Measurements from ENCODE around the gene ARHGAP24. TPM values are rescaled to one million over a fixed set of nuclear protein-coding genes. Genes with fewer than 3 reads are reported as not detected.
A peak's percentile ranks its signal among the peaks of the same experiment; 100 is the strongest.

The ARHGAP24 gene
- polyA plus RNA-seq (2013), result 0.90 TPM

GRCh38 chr4:85474818-85475630 lies at the start of gene ARHGAP24:
TSS of gene ARHGAP24 (plus strand) at chr4:85475150.
- Histone ChIP-seq H3K27ac (ENCODE audit: insufficient read depth in 1 of 2, low read depth in 1 of 2, low read length in 2 of 2, poor library complexity in 1 of 2, severe bottlenecking in 2 of 2) (no peak within 1 kb of the TSS), H3K4me3 (ENCODE audit: control insufficient read depth in 1 of 7, extremely low read depth in 1 of 7, insufficient read depth in 4 of 7, low read depth in 2 of 7, low read length in 6 of 7) (peak within 1 kb of the TSS; percentile 37 to 76 (median 67)), H3K36me3 (ENCODE audit: control insufficient read depth in 4 of 4, insufficient read depth in 4 of 4, low read length in 3 of 4) (no peaks in the 10 kb centered on the region), H3K27me3 (replicated peaks in 2 of 5; ENCODE audit: control insufficient read depth in 4 of 5, insufficient read depth in 5 of 5, low read length in 4 of 5) (peaks cover 0 to 31% (median 6%) of the 10 kb centered on the region in 5 experiments), H3K9me3 (ENCODE audit: control extremely low read depth in 1 of 5, control insufficient read depth in 4 of 5, insufficient read depth in 2 of 5, low read depth in 1 of 5, low read length in 4 of 5) (no peaks in the 10 kb centered on the region), H3K4me1 (ENCODE audit: control extremely low read depth in 1 of 4, control insufficient read depth in 4 of 4, insufficient read depth in 4 of 4, low read length in 3 of 4) (peaks cover 0 to 10% (median 6%) of the 10 kb centered on the region in 4 experiments)
- ChIA-PET CTCF (interaction anchor here (1.2 kb wide), 1 partner anchor 9 kb away, joined by 4 read pairs; no protein-coding TSS in a partner anchor), POLR2A (no interaction called here)
- 1% methylated on average over 26 of the region's 41 CpGs for WGBS (ENCODE audit: insufficient coverage)
- DNase-seq, result peak; percentile 44 to 88 (median 73)

- no CpG with 5 or more reads among the region's 3 CpGs for WGBS (ENCODE audit: insufficient coverage)
- no peak overlapping the region for H3K4me3 ChIP-seq (ENCODE audit: control insufficient read depth in 1 of 7, extremely low read depth in 1 of 7, insufficient read depth in 4 of 7, low read depth in 2 of 7, low read length in 6 of 7)
- CTCF ChIA-PET, result no interaction called here
- H3K36me3 ChIP-seq (ENCODE audit: control insufficient read depth in 4 of 4, insufficient read depth in 4 of 4, low read length in 3 of 4), result no peaks in the 10 kb centered on the region
- no peak overlapping the region for H3K27ac ChIP-seq (ENCODE audit: insufficient read depth in 1 of 2, low read depth in 1 of 2, low read length in 2 of 2, poor library complexity in 1 of 2, severe bottlenecking in 2 of 2)
- no peaks in the 10 kb centered on the region for H3K27me3 ChIP-seq (replicated peaks in 2 of 5; ENCODE audit: control insufficient read depth in 4 of 5, insufficient read depth in 5 of 5, low read length in 4 of 5)
- no peaks in the 10 kb centered on the region for H3K9me3 ChIP-seq (ENCODE audit: control extremely low read depth in 1 of 5, control insufficient read depth in 4 of 5, insufficient read depth in 2 of 5, low read depth in 1 of 5, low read length in 4 of 5)
- POLR2A ChIA-PET, result no interaction called here
- DNase-seq, result no peak
- no peaks in the 10 kb centered on the region for H3K4me1 ChIP-seq (ENCODE audit: control extremely low read depth in 1 of 4, control insufficient read depth in 4 of 4, insufficient read depth in 4 of 4, low read length in 3 of 4)
Observed at GRCh38 chr4:85426366-85426765, 48.6 kb upstream of the ARHGAP24 start.

- ChIA-PET CTCF (no interaction called here), POLR2A (no interaction called here)
- no peaks in the 10 kb centered on the region for H3K27me3 ChIP-seq (replicated peaks in 2 of 5; ENCODE audit: control insufficient read depth in 4 of 5, insufficient read depth in 5 of 5, low read length in 4 of 5)
- no peaks in the 10 kb centered on the region for H3K4me1 ChIP-seq (ENCODE audit: control extremely low read depth in 1 of 4, control insufficient read depth in 4 of 4, insufficient read depth in 4 of 4, low read length in 3 of 4)
- no peaks in the 10 kb centered on the region for H3K9me3 ChIP-seq (ENCODE audit: control extremely low read depth in 1 of 5, control insufficient read depth in 4 of 5, insufficient read depth in 2 of 5, low read depth in 1 of 5, low read length in 4 of 5)
- H3K27ac ChIP-seq (ENCODE audit: insufficient read depth in 1 of 2, low read depth in 1 of 2, low read length in 2 of 2, poor library complexity in 1 of 2, severe bottlenecking in 2 of 2), result no peak overlapping the region
- no peak overlapping the region for H3K4me3 ChIP-seq (ENCODE audit: control insufficient read depth in 1 of 7, extremely low read depth in 1 of 7, insufficient read depth in 4 of 7, low read depth in 2 of 7, low read length in 6 of 7)
- WGBS (ENCODE audit: insufficient coverage), result 100% methylated on average over 1 of the region's 1 CpG
- no peaks in the 10 kb centered on the region for H3K36me3 ChIP-seq (ENCODE audit: control insufficient read depth in 4 of 4, insufficient read depth in 4 of 4, low read length in 3 of 4)
- DNase-seq, result no peak
Observed at GRCh38 chr4:85427123-85427522, 47.8 kb upstream of the ARHGAP24 start.

- no peaks in the 10 kb centered on the region for H3K4me1 ChIP-seq (ENCODE audit: control extremely low read depth in 1 of 4, control insufficient read depth in 4 of 4, insufficient read depth in 4 of 4, low read length in 3 of 4)
- WGBS (ENCODE audit: insufficient coverage), result 100% methylated on average over 2 of the region's 3 CpGs
- DNase-seq, result no peak
- no peak overlapping the region for H3K4me3 ChIP-seq (ENCODE audit: control insufficient read depth in 1 of 7, extremely low read depth in 1 of 7, insufficient read depth in 4 of 7, low read depth in 2 of 7, low read length in 6 of 7)
- ChIA-PET CTCF (no interaction called here), POLR2A (no interaction called here)
- H3K27ac ChIP-seq (ENCODE audit: insufficient read depth in 1 of 2, low read depth in 1 of 2, low read length in 2 of 2, poor library complexity in 1 of 2, severe bottlenecking in 2 of 2), result no peak overlapping the region
- H3K9me3 ChIP-seq (ENCODE audit: control extremely low read depth in 1 of 5, control insufficient read depth in 4 of 5, insufficient read depth in 2 of 5, low read depth in 1 of 5, low read length in 4 of 5), result no peaks in the 10 kb centered on the region
- H3K27me3 ChIP-seq (replicated peaks in 2 of 5; ENCODE audit: control insufficient read depth in 4 of 5, insufficient read depth in 5 of 5, low read length in 4 of 5), result peaks cover 0 to 1% (median 0%) of the 10 kb centered on the region in 5 experiments
- no peaks in the 10 kb centered on the region for H3K36me3 ChIP-seq (ENCODE audit: control insufficient read depth in 4 of 4, insufficient read depth in 4 of 4, low read length in 3 of 4)
Observed at GRCh38 chr4:85430226-85430625, 44.7 kb upstream of the ARHGAP24 start.

GRCh38 chr4:85430697-85431096 lies 44.3 kb upstream of the ARHGAP24 start:
- Histone ChIP-seq H3K4me1 (ENCODE audit: control extremely low read depth in 1 of 4, control insufficient read depth in 4 of 4, insufficient read depth in 4 of 4, low read length in 3 of 4) (no peaks in the 10 kb centered on the region), H3K36me3 (ENCODE audit: control insufficient read depth in 4 of 4, insufficient read depth in 4 of 4, low read length in 3 of 4) (no peaks in the 10 kb centered on the region), H3K4me3 (ENCODE audit: control insufficient read depth in 1 of 7, extremely low read depth in 1 of 7, insufficient read depth in 4 of 7, low read depth in 2 of 7, low read length in 6 of 7) (no peak overlapping the region), H3K27ac (ENCODE audit: insufficient read depth in 1 of 2, low read depth in 1 of 2, low read length in 2 of 2, poor library complexity in 1 of 2, severe bottlenecking in 2 of 2) (no peak overlapping the region), H3K9me3 (ENCODE audit: control extremely low read depth in 1 of 5, control insufficient read depth in 4 of 5, insufficient read depth in 2 of 5, low read depth in 1 of 5, low read length in 4 of 5) (no peaks in the 10 kb centered on the region), H3K27me3 (replicated peaks in 2 of 5; ENCODE audit: control insufficient read depth in 4 of 5, insufficient read depth in 5 of 5, low read length in 4 of 5) (peaks cover 0 to 1% (median 0%) of the 10 kb centered on the region in 5 experiments)
- ChIA-PET CTCF (no interaction called here), POLR2A (no interaction called here)
- no peak for DNase-seq
- 85% methylated on average over 3 of the region's 5 CpGs for WGBS (ENCODE audit: insufficient coverage)

- Histone ChIP-seq H3K27me3 (replicated peaks in 2 of 5; ENCODE audit: control insufficient read depth in 4 of 5, insufficient read depth in 5 of 5, low read length in 4 of 5) (peaks cover 0 to 1% (median 0%) of the 10 kb centered on the region in 5 experiments), H3K4me3 (ENCODE audit: control insufficient read depth in 1 of 7, extremely low read depth in 1 of 7, insufficient read depth in 4 of 7, low read depth in 2 of 7, low read length in 6 of 7) (no peak overlapping the region), H3K36me3 (ENCODE audit: control insufficient read depth in 4 of 4, insufficient read depth in 4 of 4, low read length in 3 of 4) (no peaks in the 10 kb centered on the region), H3K27ac (ENCODE audit: insufficient read depth in 1 of 2, low read depth in 1 of 2, low read length in 2 of 2, poor library complexity in 1 of 2, severe bottlenecking in 2 of 2) (no peak overlapping the region), H3K9me3 (ENCODE audit: control extremely low read depth in 1 of 5, control insufficient read depth in 4 of 5, insufficient read depth in 2 of 5, low read depth in 1 of 5, low read length in 4 of 5) (no peaks in the 10 kb centered on the region), H3K4me1 (ENCODE audit: control extremely low read depth in 1 of 4, control insufficient read depth in 4 of 4, insufficient read depth in 4 of 4, low read length in 3 of 4) (no peaks in the 10 kb centered on the region)
- WGBS (ENCODE audit: insufficient coverage), result no CpG with 5 or more reads among the region's 3 CpGs
- ChIA-PET POLR2A (no interaction called here), CTCF (no interaction called here)
- no peak for DNase-seq
Observed at GRCh38 chr4:85431156-85431555, 43.8 kb upstream of the ARHGAP24 start.

- H3K4me3 ChIP-seq (ENCODE audit: control insufficient read depth in 1 of 7, extremely low read depth in 1 of 7, insufficient read depth in 4 of 7, low read depth in 2 of 7, low read length in 6 of 7), result no peak overlapping the region
- no CpG with 5 or more reads among the region's 1 CpG for WGBS (ENCODE audit: insufficient coverage)
- H3K9me3 ChIP-seq (ENCODE audit: control extremely low read depth in 1 of 5, control insufficient read depth in 4 of 5, insufficient read depth in 2 of 5, low read depth in 1 of 5, low read length in 4 of 5), result no peaks in the 10 kb centered on the region
- ChIA-PET CTCF (no interaction called here), POLR2A (no interaction called here)
- peaks cover 0 to 1% (median 0%) of the 10 kb centered on the region in 5 experiments for H3K27me3 ChIP-seq (replicated peaks in 2 of 5; ENCODE audit: control insufficient read depth in 4 of 5, insufficient read depth in 5 of 5, low read length in 4 of 5)
- no peak for DNase-seq
- H3K36me3 ChIP-seq (ENCODE audit: control insufficient read depth in 4 of 4, insufficient read depth in 4 of 4, low read length in 3 of 4), result no peaks in the 10 kb centered on the region
- no peaks in the 10 kb centered on the region for H3K4me1 ChIP-seq (ENCODE audit: control extremely low read depth in 1 of 4, control insufficient read depth in 4 of 4, insufficient read depth in 4 of 4, low read length in 3 of 4)
- no peak overlapping the region for H3K27ac ChIP-seq (ENCODE audit: insufficient read depth in 1 of 2, low read depth in 1 of 2, low read length in 2 of 2, poor library complexity in 1 of 2, severe bottlenecking in 2 of 2)
Observed at GRCh38 chr4:85431881-85432485, 43.0 kb upstream of the ARHGAP24 start.

Measured in common myeloid progenitor, CD34-positive (primary cell).